AG04450 (cell line): ENCODE data around the gene COL25A1. TPM values are rescaled to one million over a fixed set of nuclear protein-coding genes. Genes with fewer than 3 reads are reported as not detected.

ENCODE experiments used
- CTCF ChIA-PET: fragments of 300-600, 350-600 bp; formaldehyde crosslinking; extraction: SDS; loops from one replicate; lab custom pipeline; 2022; ENCODE audit warnings: antibody characterized with exemption, inconsistent platforms; lab: Charles Lee
- POLR2A ChIA-PET: fragments of 350-600 bp; formaldehyde crosslinking; extraction: SDS; loops from one replicate; lab custom pipeline; 2021; ENCODE audit warnings: antibody characterized with exemption, inconsistent platforms; lab: Yijun Ruan, JAX
- DNase-seq: peaks from one replicate; pipeline ENCODE4 v3.0.0-alpha.2; 2011; ENCODE audit warnings: low read depth, low spot score
- H3K27ac ChIP-seq: one replicate; pipeline ENCODE4 v1.5.1; 2012; ENCODE audit warnings: low read depth, low read length, control low read depth
- H3K27me3 ChIP-seq: one replicate; pipeline ENCODE4 v1.6.0; 2012; ENCODE audit warnings: low read length; ENCODE audit not compliant: control insufficient read depth, insufficient read depth
- H3K4me3 ChIP-seq: 2 replicates; pipeline ENCODE4 v1.5.1; 2011; ENCODE audit warnings: mild to moderate bottlenecking, low read depth, low read length, control low read depth
- H3K9me3 ChIP-seq: 2 replicates; pipeline ENCODE4 v1.5.1; 2012; ENCODE audit warnings: low read length; ENCODE audit not compliant: control insufficient read depth, insufficient read depth
- polyA plus RNA-seq: library from polyadenylated mRNA; depleted of rRNA; stranded (reverse); fragments of >200 nt; gene quantifications from 2 replicates; pipeline ENCODE4 v1.2.3, GENCODE V29; 2011
- TF ChIP-seq, protein P1 (sequence below): IDR thresholded peaks from 2 replicates; pipeline ENCODE4 v1.5.1; 2011; ENCODE audit warnings: low read depth, low read length, control low read depth, inconsistent platforms

The COL25A1 gene
- polyA plus RNA-seq, 1 experiment: not detected

- no peaks in the 10 kb centered on the region for H3K27me3 ChIP-seq
- H3K4me3 ChIP-seq: no peak overlapping the region
- no peak for DNase-seq
- TF ChIP-seq, protein P1, sequence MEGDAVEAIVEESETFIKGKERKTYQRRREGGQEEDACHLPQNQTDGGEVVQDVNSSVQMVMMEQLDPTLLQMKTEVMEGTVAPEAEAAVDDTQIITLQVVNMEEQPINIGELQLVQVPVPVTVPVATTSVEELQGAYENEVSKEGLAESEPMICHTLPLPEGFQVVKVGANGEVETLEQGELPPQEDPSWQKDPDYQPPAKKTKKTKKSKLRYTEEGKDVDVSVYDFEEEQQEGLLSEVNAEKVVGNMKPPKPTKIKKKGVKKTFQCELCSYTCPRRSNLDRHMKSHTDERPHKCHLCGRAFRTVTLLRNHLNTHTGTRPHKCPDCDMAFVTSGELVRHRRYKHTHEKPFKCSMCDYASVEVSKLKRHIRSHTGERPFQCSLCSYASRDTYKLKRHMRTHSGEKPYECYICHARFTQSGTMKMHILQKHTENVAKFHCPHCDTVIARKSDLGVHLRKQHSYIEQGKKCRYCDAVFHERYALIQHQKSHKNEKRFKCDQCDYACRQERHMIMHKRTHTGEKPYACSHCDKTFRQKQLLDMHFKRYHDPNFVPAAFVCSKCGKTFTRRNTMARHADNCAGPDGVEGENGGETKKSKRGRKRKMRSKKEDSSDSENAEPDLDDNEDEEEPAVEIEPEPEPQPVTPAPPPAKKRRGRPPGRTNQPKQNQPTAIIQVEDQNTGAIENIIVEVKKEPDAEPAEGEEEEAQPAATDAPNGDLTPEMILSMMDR: no peak
- POLR2A ChIA-PET: no interaction called here
- CTCF ChIA-PET: no interaction called here
- H3K27ac ChIP-seq: no peak overlapping the region
- H3K9me3 ChIP-seq: no peaks in the 10 kb centered on the region
Measured at GRCh38 chr4:109327641-109328040, 25.2 kb upstream of the COL25A1 start.

DNA sequence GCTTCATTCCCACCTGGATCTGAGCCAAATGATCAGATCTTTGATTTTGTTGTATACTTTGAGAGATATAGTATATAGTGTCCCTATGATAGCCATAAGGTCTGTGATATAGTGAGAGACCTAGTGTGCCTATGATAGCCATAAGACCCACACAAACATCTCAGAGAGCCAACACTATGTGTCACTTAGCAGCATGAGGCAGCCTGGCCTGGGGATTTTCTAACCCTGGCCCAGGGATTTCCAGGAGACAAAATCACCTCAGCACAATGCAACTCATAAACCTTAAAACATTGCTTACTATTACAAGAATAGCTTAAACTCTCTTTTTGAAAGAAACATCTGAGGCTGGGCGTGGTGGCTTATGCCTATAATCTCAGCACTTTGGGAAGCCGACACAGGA, 23.2 kb upstream of the COL25A1 start:
- no peaks in the 10 kb centered on the region for H3K27me3 ChIP-seq
- H3K9me3 ChIP-seq: no peaks in the 10 kb centered on the region
- no peak overlapping the region for H3K4me3 ChIP-seq
- TF ChIP-seq, protein P1: no peak
- POLR2A ChIA-PET: no interaction called here
- CTCF ChIA-PET: no interaction called here
- H3K27ac ChIP-seq: no peak overlapping the region
- DNase-seq: no peak

GRCh38 chr4:109323348-109323747, 20.9 kb upstream of the COL25A1 start:
- CTCF ChIA-PET: no interaction called here
- TF ChIP-seq, protein P1: no peak
- Histone ChIP-seq H3K27me3 (no peaks in the 10 kb centered on the region), H3K27ac (no peak overlapping the region), H3K4me3 (no peak overlapping the region), H3K9me3 (no peaks in the 10 kb centered on the region)
- DNase-seq: no peak
- POLR2A ChIA-PET: no interaction called here

DNA sequence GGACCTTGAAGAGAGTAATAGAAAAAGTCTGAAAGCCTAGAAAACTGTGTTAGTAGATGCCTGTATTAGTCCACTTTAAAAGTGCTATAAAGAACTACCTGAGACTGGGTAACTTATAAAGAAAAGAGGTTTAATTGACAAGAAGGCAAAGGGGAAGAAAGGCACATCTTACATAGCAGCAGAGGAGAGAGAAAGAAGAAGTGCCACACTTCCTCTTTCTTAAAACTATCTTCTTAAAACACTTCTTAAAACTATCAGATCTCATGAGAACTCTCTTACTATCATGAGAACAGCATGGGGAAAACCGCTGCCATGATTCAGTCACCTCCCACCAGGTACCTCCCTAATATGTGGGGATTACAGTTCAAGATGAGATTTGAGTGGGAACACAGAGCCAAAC, 18.8 kb upstream of the COL25A1 start:
- ChIA-PET CTCF (interaction anchor here (0.8 to 1.0 kb wide), 2 partner anchors 356 to 487 kb away, joined by 3 read pairs; no protein-coding TSS in a partner anchor), POLR2A (no interaction called here)
- TF ChIP-seq, protein P1: no peak
- Histone ChIP-seq H3K27me3 (no peaks in the 10 kb centered on the region), H3K27ac (no peak overlapping the region), H3K9me3 (no peaks in the 10 kb centered on the region), H3K4me3 (no peak overlapping the region)
- DNase-seq: no peak

DNA sequence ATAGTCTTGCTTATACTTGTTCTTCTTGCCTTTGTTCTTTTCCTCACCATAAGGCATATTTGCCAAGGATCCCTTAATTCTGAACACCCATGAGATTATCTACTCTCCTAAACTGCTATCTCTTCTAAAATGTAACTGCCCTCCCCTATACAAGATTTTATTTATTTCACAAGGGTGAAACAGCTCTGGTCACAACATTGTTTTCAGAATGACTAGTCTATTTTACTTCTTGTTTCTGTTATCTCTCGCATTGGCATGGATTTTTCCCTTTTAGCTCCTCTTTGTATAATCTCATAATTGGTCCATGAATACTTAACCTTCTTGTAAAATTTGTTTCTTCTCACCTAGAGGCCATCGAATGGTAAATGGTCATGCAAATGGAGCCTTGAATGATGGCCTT, 17.2 kb upstream of the COL25A1 start:
- Histone ChIP-seq H3K4me3 (no peak overlapping the region), H3K27ac (no peak overlapping the region), H3K9me3 (no peaks in the 10 kb centered on the region), H3K27me3 (no peaks in the 10 kb centered on the region)
- TF ChIP-seq, protein P1: no peak
- POLR2A ChIA-PET: no interaction called here
- CTCF ChIA-PET: interaction anchor here (0.8 kb wide), 1 partner anchor 21 kb away, joined by 4 read pairs; no protein-coding TSS in a partner anchor
- DNase-seq: no peak
